ENCODE results near the gene ATP2C2.

Gene ATP2C2

DNA sequence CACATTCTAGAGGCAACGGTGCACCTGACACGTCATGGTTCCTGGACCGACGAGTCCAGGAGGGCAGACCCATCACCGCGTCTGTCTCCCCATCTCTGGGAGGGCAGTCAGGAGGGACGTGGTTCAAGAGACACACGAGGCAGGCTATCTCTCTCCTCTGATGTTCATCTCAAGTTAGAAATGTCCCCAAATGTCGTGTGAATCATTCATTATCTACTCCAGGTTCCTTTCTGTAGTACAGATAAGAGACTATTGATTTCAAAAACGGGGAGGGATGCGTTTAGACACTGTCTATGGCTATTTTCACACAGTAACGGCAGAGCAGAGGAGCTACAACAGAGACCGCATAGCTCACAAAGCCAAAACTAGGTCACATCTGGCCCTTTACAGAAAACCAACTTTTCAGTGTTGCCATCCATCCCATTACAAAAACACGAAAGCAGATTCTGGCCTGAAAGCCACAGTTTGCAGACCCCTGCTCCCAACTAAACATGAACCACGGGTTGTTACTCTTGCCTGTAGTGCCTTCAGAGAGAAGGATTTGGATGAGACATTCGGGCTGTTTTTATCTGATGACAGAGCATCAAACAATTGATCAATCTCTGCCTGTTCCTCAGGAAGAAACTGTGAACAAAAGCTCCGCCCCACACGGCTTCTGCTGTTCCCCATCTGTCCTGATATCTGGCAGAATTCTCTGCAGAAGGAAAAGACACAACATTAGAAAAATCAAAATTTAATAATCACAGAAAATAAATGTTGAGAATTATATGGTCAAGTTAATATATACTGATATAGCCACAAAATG lies 129.3 kb downstream of the ATP2C2 start:
- no peak for DNase-seq (ENCODE audit: low spot score)
- TF ChIP-seq, protein P1, sequence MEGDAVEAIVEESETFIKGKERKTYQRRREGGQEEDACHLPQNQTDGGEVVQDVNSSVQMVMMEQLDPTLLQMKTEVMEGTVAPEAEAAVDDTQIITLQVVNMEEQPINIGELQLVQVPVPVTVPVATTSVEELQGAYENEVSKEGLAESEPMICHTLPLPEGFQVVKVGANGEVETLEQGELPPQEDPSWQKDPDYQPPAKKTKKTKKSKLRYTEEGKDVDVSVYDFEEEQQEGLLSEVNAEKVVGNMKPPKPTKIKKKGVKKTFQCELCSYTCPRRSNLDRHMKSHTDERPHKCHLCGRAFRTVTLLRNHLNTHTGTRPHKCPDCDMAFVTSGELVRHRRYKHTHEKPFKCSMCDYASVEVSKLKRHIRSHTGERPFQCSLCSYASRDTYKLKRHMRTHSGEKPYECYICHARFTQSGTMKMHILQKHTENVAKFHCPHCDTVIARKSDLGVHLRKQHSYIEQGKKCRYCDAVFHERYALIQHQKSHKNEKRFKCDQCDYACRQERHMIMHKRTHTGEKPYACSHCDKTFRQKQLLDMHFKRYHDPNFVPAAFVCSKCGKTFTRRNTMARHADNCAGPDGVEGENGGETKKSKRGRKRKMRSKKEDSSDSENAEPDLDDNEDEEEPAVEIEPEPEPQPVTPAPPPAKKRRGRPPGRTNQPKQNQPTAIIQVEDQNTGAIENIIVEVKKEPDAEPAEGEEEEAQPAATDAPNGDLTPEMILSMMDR (IDR thresholded peaks at IDR 0.05; ENCODE audit: extremely low read depth, missing control alignments) = no peak

DNA sequence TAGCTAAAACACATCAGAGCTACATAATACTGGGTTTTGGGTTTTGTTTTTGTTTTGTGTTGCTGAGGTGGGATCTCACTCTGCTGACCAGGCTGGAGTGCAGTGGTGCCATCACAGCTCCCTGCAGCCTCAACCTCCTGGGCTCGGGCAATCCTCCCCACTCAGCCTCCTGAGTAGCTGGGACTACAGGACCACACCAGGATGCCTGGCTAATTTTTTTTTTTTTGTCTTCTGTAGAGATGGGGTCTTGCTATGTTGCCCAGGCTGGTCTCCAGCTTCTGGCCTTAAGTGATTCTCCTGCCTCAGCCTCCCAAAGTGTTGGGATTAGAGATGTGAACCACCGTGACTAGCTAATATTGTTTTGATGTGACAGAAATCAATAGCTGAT lies 129.9 kb downstream of the ATP2C2 start:
- TF ChIP-seq, protein P1 (IDR thresholded peaks at IDR 0.05; ENCODE audit: extremely low read depth, missing control alignments) = no peak
- no peak for DNase-seq (ENCODE audit: low spot score)

- DNase-seq (ENCODE audit: low spot score) = no peak
- TF ChIP-seq, protein P1 (IDR thresholded peaks at IDR 0.05; ENCODE audit: extremely low read depth, missing control alignments) = no peak
Observed at GRCh38 chr16:84498859-84499620, 130.7 kb downstream of the ATP2C2 start.

GRCh38 chr16:84499638-84500037 lies 131.3 kb downstream of the ATP2C2 start:
- TF ChIP-seq, protein P1 (IDR thresholded peaks at IDR 0.05; ENCODE audit: extremely low read depth, missing control alignments) = no peak
- DNase-seq (ENCODE audit: low spot score) = no peak

GRCh38 chr16:84500531-84500930 lies 132.2 kb downstream of the ATP2C2 start:
- TF ChIP-seq, protein P1 (IDR thresholded peaks at IDR 0.05; ENCODE audit: extremely low read depth, missing control alignments) = no peak
- DNase-seq (ENCODE audit: low spot score) = no peak

- TF ChIP-seq, protein P1 (IDR thresholded peaks at IDR 0.05; ENCODE audit: extremely low read depth, missing control alignments) = no peak
Observed at GRCh38 chr16:84501077-84501735, 132.9 kb downstream of the ATP2C2 start.

GRCh38 chr16:84502075-84502474 lies 133.7 kb downstream of the ATP2C2 start:
- TF ChIP-seq, protein P1 (IDR thresholded peaks at IDR 0.05; ENCODE audit: extremely low read depth, missing control alignments) = no peak
- no peak for DNase-seq (ENCODE audit: low spot score)

More at GRCh38 chr16:84501077-84501735, 132.9 kb downstream of the ATP2C2 start:
- DNase-seq (ENCODE audit: low spot score) = no peak

Measured in GM20000 (cell line).